IPS-18c (cell line): Measurements from ENCODE around the gene SLC9C1.
A peak's percentile ranks its signal among the peaks of the same experiment; 100 is the strongest.

Source experiments
- H3K4me3 ChIP-seq: 2 replicates; pipeline ENCODE4 v1.7.0; 2013; ENCODE audit warnings: low read depth, mild to moderate bottlenecking, low read length, moderate library complexity; ENCODE audit not compliant: insufficient read depth
- H3K9me3 ChIP-seq: one replicate; pipeline ENCODE4 v1.6.1; 2013; ENCODE audit warnings: mild to moderate bottlenecking, low read length, moderate library complexity; ENCODE audit not compliant: control insufficient read depth, insufficient read depth

Gene SLC9C1

GRCh38 chr3:112293368-112294321 is at the start of gene SLC9C1:
SLC9C1 (minus strand) TSS chr3:112294216; CDS start chr3:112286791, 7,425 bp downstream.
- Histone ChIP-seq H3K9me3 (no peaks in the 10 kb centered on the region), H3K4me3 (no peak within 1 kb of the TSS; the same call in 1 of the 2 replicates)

GRCh38 chr3:112341386-112341785 is 47.4 kb upstream of the SLC9C1 start:
- H3K4me3 ChIP-seq: no peak overlapping the region
- no peaks in the 10 kb centered on the region for H3K9me3 ChIP-seq

- Histone ChIP-seq H3K9me3 (no peaks in the 10 kb centered on the region), H3K4me3 (no peak overlapping the region)
Observed at GRCh38 chr3:112339609-112340008, 45.6 kb upstream of the SLC9C1 start.

GRCh38 chr3:112339134-112339533 is 45.1 kb upstream of the SLC9C1 start:
- Histone ChIP-seq H3K9me3 (no peaks in the 10 kb centered on the region), H3K4me3 (no peak overlapping the region)

- no peaks in the 10 kb centered on the region for H3K9me3 ChIP-seq
- no peak overlapping the region for H3K4me3 ChIP-seq
Observed at GRCh38 chr3:112338727-112339056, 44.7 kb upstream of the SLC9C1 start.

- no peak overlapping the region for H3K4me3 ChIP-seq
Observed at GRCh38 chr3:112338021-112338726, 44.2 kb upstream of the SLC9C1 start.

GRCh38 chr3:112335434-112335781 is 41.4 kb upstream of the SLC9C1 start:
- H3K9me3 ChIP-seq: no peaks in the 10 kb centered on the region
- no peak overlapping the region for H3K4me3 ChIP-seq

More at GRCh38 chr3:112338021-112338726, 44.2 kb upstream of the SLC9C1 start:
- H3K9me3 ChIP-seq: no peaks in the 10 kb centered on the region

GRCh38 chr3:112334691-112335433 is 40.8 kb upstream of the SLC9C1 start:
- H3K4me3 ChIP-seq: peak overlapping the region; percentile 80; the same call in 1 of the 2 replicates
- no peaks in the 10 kb centered on the region for H3K9me3 ChIP-seq

GRCh38 chr3:112333381-112334317 is 39.6 kb upstream of the SLC9C1 start:
- H3K4me3 ChIP-seq: peak overlapping the region; percentile 80

GRCh38 chr3:112333002-112333380 is 39.0 kb upstream of the SLC9C1 start, which contains the start of gene CD200:
CD200 (plus strand) TSS chr3:112333156; CDS start chr3:112333213, 57 bp downstream.
- H3K4me3 ChIP-seq: peak within 1 kb of the TSS; percentile 80
- H3K9me3 ChIP-seq: no peaks in the 10 kb centered on the region

More at GRCh38 chr3:112333381-112334317, 39.6 kb upstream of the SLC9C1 start:
- H3K9me3 ChIP-seq: no peaks in the 10 kb centered on the region

- no peak overlapping the region for H3K4me3 ChIP-seq
- H3K9me3 ChIP-seq: no peaks in the 10 kb centered on the region
Observed at GRCh38 chr3:112331851-112332250, 37.8 kb upstream of the SLC9C1 start.

- H3K9me3 ChIP-seq: no peaks in the 10 kb centered on the region
Observed at GRCh38 chr3:112327371-112327951, 33.4 kb upstream of the SLC9C1 start.

GRCh38 chr3:112321867-112322652 is 28.0 kb upstream of the SLC9C1 start:
- H3K9me3 ChIP-seq: no peaks in the 10 kb centered on the region
- no peak overlapping the region for H3K4me3 ChIP-seq

More at GRCh38 chr3:112327371-112327951, 33.4 kb upstream of the SLC9C1 start:
- no peak overlapping the region for H3K4me3 ChIP-seq

- no peak overlapping the region for H3K4me3 ChIP-seq
- H3K9me3 ChIP-seq: no peaks in the 10 kb centered on the region
Observed at GRCh38 chr3:112320691-112321090, 26.7 kb upstream of the SLC9C1 start.

- no peak overlapping the region for H3K4me3 ChIP-seq
- no peaks in the 10 kb centered on the region for H3K9me3 ChIP-seq
Observed at GRCh38 chr3:112319516-112320276, 25.7 kb upstream of the SLC9C1 start.
